Colonic mucosa (tissue), 4 donors: ENCODE data around the gene NUSAP1. TPM values are rescaled to one million over a fixed set of nuclear protein-coding genes. Genes with fewer than 3 reads are reported as not detected.
"Not testable (repeated sequence)": the region's sequence is repeated elsewhere in the genome, so short reads cannot be mapped to it uniquely, and the experiment has no call there.

Experiments
- DNase-seq: peaks from one replicate; pipeline ENCODE4 v3.0.0-alpha.2; 2020
- H3K27ac ChIP-seq: fragments of 200-600 bp; one replicate; pipeline ENCODE4 v1.8.0; 2021
- H3K27me3 ChIP-seq: fragments of 200-600 bp; one replicate; pipeline ENCODE4 v1.8.0; 2021
- H3K36me3 ChIP-seq: fragments of 200-600 bp; one replicate; pipeline ENCODE4 v1.8.0; 2021
- H3K4me1 ChIP-seq: fragments of 200-600 bp; one replicate; pipeline ENCODE4 v1.8.0; 2021; ENCODE audit warnings: mild to moderate bottlenecking
- H3K4me3 ChIP-seq: fragments of 200-600 bp; one replicate; pipeline ENCODE4 v1.8.0; 2021
- H3K9ac ChIP-seq, 2 donors: one replicate each; pipeline ENCODE4 v1.7.0; 2013; ENCODE audit warnings: control low read depth in 2 of 2, low read depth in 2 of 2, low read length in 2 of 2
- H3K9me3 ChIP-seq: fragments of 200-600 bp; one replicate; pipeline ENCODE4 v1.8.0; 2021
- intact Hi-C: fragments of 100-400 bp; cut with DNase I; formaldehyde crosslinking; loops from one replicate; pipeline ENCODE4 v1.14.1; 2022
- total RNA-seq, 2 donors: library from RNA; stranded (reverse); fragmentation: NEBNext Ultra II Directional in 1 of 2; extraction: Animal tissue kit (Norgen Biotek cat#: 25700) in 1 of 2; gene quantifications; one replicate each; pipeline ENCODE4 v1.2.1, GENCODE V29; 2021
- TF ChIP-seq, protein P1 (sequence below): fragments of 200-600 bp; IDR thresholded peaks from one replicate; pipeline ENCODE4 v1.8.0; 2022; ENCODE audit warnings: antibody characterized with exemption, mild to moderate bottlenecking
- donor health status: healthy.
- donor health status: DM: no; HTN: no; CAD: no.
- donor health status: DM: no; HTN: no; CAD: no.

The NUSAP1 gene, protein sequence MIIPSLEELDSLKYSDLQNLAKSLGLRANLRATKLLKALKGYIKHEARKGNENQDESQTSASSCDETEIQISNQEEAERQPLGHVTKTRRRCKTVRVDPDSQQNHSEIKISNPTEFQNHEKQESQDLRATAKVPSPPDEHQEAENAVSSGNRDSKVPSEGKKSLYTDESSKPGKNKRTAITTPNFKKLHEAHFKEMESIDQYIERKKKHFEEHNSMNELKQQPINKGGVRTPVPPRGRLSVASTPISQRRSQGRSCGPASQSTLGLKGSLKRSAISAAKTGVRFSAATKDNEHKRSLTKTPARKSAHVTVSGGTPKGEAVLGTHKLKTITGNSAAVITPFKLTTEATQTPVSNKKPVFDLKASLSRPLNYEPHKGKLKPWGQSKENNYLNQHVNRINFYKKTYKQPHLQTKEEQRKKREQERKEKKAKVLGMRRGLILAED
- total RNA-seq = 10 to 100 TPM; 28.6 to 86.4 TPM

DNA sequence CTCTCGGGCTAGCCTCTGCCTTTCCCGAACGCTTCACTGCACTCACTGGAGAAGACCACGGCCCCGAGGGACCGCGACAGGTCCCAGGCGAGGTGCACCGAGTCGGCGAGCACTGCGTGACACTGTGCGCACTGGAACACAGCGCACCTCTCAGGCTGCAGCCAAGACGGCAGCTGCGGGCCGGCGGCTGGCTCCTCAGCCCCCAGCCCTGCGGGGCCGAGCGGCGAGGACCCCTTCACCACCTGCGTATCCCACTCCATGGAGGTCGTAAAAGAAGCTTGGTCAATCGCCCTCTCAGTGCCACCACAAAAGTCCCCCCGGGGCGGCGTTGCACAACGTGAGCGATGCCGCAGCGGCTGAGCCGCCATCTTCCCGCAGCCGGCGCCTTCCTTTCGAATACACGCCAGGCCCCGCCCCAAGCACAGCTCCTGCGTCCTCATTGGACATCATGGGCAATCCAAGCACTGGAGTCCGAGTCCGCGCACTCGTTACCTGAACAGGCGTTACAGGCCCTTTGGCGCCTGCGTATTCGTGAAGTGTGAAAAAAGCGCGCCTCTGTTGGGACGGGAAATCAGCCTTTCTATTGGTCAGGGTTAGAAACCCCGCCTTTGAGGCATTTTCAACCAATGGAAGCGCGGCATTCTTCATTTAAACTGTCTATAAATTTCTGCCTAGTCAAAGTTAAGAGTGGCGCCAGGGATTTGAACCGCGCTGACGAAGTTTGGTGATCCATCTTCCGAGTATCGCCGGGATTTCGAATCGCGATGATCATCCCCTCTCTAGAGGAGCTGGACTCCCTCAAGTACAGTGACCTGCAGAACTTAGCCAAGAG, at the start of gene NUSAP1, which contains the start of gene OIP5:
Gene NUSAP1, plus strand, starts transcription at position 688 of the 832 bp plus-strand sequence. Its CDS starts 77 bp downstream, at position 765.
Gene OIP5, minus strand, starts transcription at position 398 of the 832 bp plus-strand sequence. Its CDS starts 30 bp downstream, at position 368.
- H3K4me3 ChIP-seq = peak within 1 kb of the TSS; percentile 86
- H3K36me3 ChIP-seq = no peaks in the 10 kb centered on the region
- TF ChIP-seq, protein P1, sequence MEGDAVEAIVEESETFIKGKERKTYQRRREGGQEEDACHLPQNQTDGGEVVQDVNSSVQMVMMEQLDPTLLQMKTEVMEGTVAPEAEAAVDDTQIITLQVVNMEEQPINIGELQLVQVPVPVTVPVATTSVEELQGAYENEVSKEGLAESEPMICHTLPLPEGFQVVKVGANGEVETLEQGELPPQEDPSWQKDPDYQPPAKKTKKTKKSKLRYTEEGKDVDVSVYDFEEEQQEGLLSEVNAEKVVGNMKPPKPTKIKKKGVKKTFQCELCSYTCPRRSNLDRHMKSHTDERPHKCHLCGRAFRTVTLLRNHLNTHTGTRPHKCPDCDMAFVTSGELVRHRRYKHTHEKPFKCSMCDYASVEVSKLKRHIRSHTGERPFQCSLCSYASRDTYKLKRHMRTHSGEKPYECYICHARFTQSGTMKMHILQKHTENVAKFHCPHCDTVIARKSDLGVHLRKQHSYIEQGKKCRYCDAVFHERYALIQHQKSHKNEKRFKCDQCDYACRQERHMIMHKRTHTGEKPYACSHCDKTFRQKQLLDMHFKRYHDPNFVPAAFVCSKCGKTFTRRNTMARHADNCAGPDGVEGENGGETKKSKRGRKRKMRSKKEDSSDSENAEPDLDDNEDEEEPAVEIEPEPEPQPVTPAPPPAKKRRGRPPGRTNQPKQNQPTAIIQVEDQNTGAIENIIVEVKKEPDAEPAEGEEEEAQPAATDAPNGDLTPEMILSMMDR = peak; percentile 11
- H3K4me1 ChIP-seq = no peaks in the 10 kb centered on the region
- peak within 1 kb of the TSS; percentile 66 to 75 for H3K9ac ChIP-seq
- H3K9me3 ChIP-seq = no peaks in the 10 kb centered on the region
- H3K27me3 ChIP-seq = no peaks in the 10 kb centered on the region
- peak within 1 kb of the TSS; percentile 47 for H3K27ac ChIP-seq
- peak; percentile 99 for DNase-seq
- intact Hi-C loops = no loop called here

DNA sequence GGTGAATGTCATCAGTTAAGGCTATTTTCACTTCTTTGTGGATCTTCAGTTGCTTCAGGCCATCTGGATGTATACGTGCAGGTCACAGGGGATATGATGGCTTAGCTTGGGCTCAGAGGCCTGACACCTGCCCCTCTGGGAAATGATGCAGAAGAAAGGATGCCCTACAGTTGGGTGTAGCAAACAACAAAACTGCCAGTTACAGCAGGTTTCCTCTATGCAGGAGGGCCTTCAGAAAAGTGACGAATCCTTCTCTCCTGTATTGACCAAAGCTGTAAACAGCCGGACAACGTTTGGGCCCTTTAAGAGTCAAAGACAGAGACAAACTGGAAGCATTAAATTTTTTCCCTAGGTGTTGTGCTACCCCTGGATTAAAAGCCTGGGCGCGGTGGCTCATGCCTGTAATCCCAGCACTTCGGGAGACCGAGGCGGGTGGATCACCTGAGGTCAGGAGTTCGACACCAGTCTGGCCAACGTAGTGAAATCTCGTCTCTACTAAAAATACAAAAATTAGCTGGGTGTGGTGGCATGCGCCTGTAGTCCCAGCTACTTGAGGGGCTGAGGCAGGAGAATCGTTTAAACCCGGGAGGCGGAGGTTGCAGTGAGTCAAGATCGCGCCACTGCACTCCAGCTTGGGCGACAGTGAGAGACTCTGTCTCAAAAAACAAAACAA, 49.6 kb upstream of the NUSAP1 start:
- intact Hi-C loops, H3K9me3 ChIP-seq, H3K4me1 ChIP-seq, H3K36me3 ChIP-seq, H3K27me3 ChIP-seq: not testable (repeated sequence)
- peak; percentile 32 for DNase-seq
- Histone ChIP-seq H3K9ac (peak overlapping the region; percentile 52 to 96), H3K4me3 (peak overlapping the region; percentile 72), H3K27ac (peak overlapping the region; percentile 84)

GRCh38 chr15:41283653-41284426, 48.8 kb upstream of the NUSAP1 start:
- H3K36me3 ChIP-seq = peaks cover 7% of the 10 kb centered on the region

GRCh38 chr15:41284427-41285177, 48.1 kb upstream of the NUSAP1 start:
- Histone ChIP-seq H3K4me1 (no peaks in the 10 kb centered on the region), H3K36me3 (peaks cover 7% of the 10 kb centered on the region), H3K27ac (peak overlapping the region; percentile 84), H3K9me3 (no peaks in the 10 kb centered on the region), H3K9ac (peak overlapping the region; percentile 96), H3K27me3 (no peaks in the 10 kb centered on the region), H3K4me3 (peak overlapping the region; percentile 72)
- TF ChIP-seq, protein P1 = no peak
- DNase-seq = peak; percentile 51
- intact Hi-C loops = no loop called here

More at GRCh38 chr15:41283653-41284426, 48.8 kb upstream of the NUSAP1 start:
- DNase-seq = peak; percentile 100
- Histone ChIP-seq H3K27ac (peak overlapping the region; percentile 84), H3K9ac (peak overlapping the region; percentile 96), H3K4me1 (no peaks in the 10 kb centered on the region), H3K27me3 (no peaks in the 10 kb centered on the region), H3K4me3 (peak overlapping the region; percentile 72), H3K9me3 (no peaks in the 10 kb centered on the region)
- intact Hi-C loops = no loop called here
- TF ChIP-seq, protein P1 = no peak

DNA sequence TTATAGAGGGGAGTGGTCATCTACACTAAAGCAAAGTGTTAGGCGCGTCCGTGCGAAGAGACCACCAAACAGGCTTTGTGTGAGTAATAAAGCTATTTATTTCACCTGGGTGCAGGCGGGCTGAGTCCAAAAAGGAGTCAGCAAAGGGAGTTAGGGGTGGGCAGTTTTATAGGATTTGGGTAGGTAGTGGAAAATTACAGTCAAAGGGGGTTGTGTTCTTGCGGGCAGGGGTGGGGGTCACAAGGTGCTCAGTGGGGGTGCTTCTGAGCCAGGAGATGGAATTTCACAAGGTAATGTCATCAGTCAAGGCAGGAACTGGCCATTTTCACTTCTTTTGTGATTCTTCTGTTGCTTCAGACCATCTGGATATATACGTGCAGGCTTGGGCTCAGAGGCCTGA, 47.4 kb upstream of the NUSAP1 start:
- peak overlapping the region in 1 of 2 donors; percentile 96 for H3K9ac ChIP-seq
- H3K4me1 ChIP-seq = no peaks in the 10 kb centered on the region
- no peak for DNase-seq
- H3K9me3 ChIP-seq = no peaks in the 10 kb centered on the region
- intact Hi-C loops = no loop called here
- H3K36me3 ChIP-seq = peaks cover 7% of the 10 kb centered on the region
- H3K4me3 ChIP-seq = peak overlapping the region; percentile 72
- no peak overlapping the region for H3K27ac ChIP-seq
- no peaks in the 10 kb centered on the region for H3K27me3 ChIP-seq
- TF ChIP-seq, protein P1 = no peak
